Keratinocyte (primary cell): ENCODE results near the gene TMEM184A. TPM values are rescaled to one million over a fixed set of nuclear protein-coding genes. Genes with fewer than 3 reads are reported as not detected.

Source experiments
- DNase-seq: peaks from one replicate; pipeline ENCODE4 v3.0.0-alpha.2; 2011; ENCODE audit warnings: low read depth, missing footprints, low spot score
- FAIRE-seq: peaks from 2 replicates; lab custom pipeline; 2011; peaks lifted over from hg19 to GRCh38; lab: Jason Lieb, UNC
- H2AFZ ChIP-seq: 2 replicates; pipeline ENCODE4 v1.6.0; 2012; ENCODE audit warnings: low read length, control low read depth, inconsistent platforms; ENCODE audit not compliant: control insufficient read depth
- H3K27ac ChIP-seq: 2 replicates; pipeline ENCODE4 v1.5.1; 2011; ENCODE audit warnings: low read length; ENCODE audit not compliant: control insufficient read depth, insufficient read depth
- H3K27me3 ChIP-seq: 3 replicates; pipeline ENCODE4 v1.6.0; 2011; ENCODE audit warnings: low read length; ENCODE audit not compliant: control insufficient read depth, insufficient read depth; ENCODE audit errors: extremely low read depth
- H3K36me3 ChIP-seq, 2 experiments: 2 replicates in 1 of 2; 3 replicates in 1 of 2; pipeline ENCODE4 v1.5.1; 2011; ENCODE audit warnings: low read length in 2 of 2, mild to moderate bottlenecking in 1 of 2; ENCODE audit not compliant: control insufficient read depth in 2 of 2, insufficient read depth in 2 of 2; ENCODE audit errors: extremely low read depth in 1 of 2
- H3K4me1 ChIP-seq: 3 replicates; pipeline ENCODE4 v1.5.1; 2011; ENCODE audit warnings: low read length; ENCODE audit not compliant: control insufficient read depth, insufficient read depth; ENCODE audit errors: extremely low read depth
- H3K4me2 ChIP-seq: 3 replicates; pipeline ENCODE4 v1.6.0; 2011; ENCODE audit warnings: low read depth, low read length; ENCODE audit not compliant: control insufficient read depth, insufficient read depth; ENCODE audit errors: extremely low read depth
- H3K4me3 ChIP-seq, 3 experiments: fragments of 200-600 bp in 1 of 3; sonication (generic) in 1 of 3; 2 replicates in 2 of 3; 3 replicates in 1 of 3; pipeline ENCODE4 v1.5.1; 2011 to 2016; ENCODE audit warnings: low read length in 3 of 3, mild to moderate bottlenecking in 3 of 3, control low read depth in 2 of 3, inconsistent platforms in 1 of 3, low read depth in 1 of 3, mixed read lengths in 1 of 3, mixed run types in 1 of 3, moderate library complexity in 1 of 3; ENCODE audit not compliant: control insufficient read depth in 2 of 3, insufficient read depth in 2 of 3; ENCODE audit errors: extremely low read depth in 1 of 3
- H3K79me2 ChIP-seq: 2 replicates; pipeline ENCODE4 v1.6.0; 2012; ENCODE audit warnings: low read length; ENCODE audit not compliant: control insufficient read depth, insufficient read depth
- H3K9ac ChIP-seq: 3 replicates; pipeline ENCODE4 v1.6.0; 2011; ENCODE audit warnings: low read length; ENCODE audit not compliant: control insufficient read depth, insufficient read depth; ENCODE audit errors: extremely low read depth
- H3K9me1 ChIP-seq: 3 replicates; pipeline ENCODE4 v1.6.0; 2011; ENCODE audit warnings: low read length; ENCODE audit not compliant: control insufficient read depth, insufficient read depth; ENCODE audit errors: extremely low read depth
- H3K9me3 ChIP-seq: 2 replicates; pipeline ENCODE4 v1.5.1; 2012; ENCODE audit warnings: low read depth, low read length; ENCODE audit not compliant: control insufficient read depth
- H4K20me1 ChIP-seq: 3 replicates; pipeline ENCODE4 v1.6.0; 2011; ENCODE audit warnings: low read length; ENCODE audit not compliant: control insufficient read depth, insufficient read depth; ENCODE audit errors: extremely low read depth
- EZH2 ChIP-seq: IDR thresholded peaks from one replicate; pipeline ENCODE4 v1.6.1; 2012; ENCODE audit warnings: inconsistent platforms, mild to moderate bottlenecking, low read length, moderate library complexity
- dilution Hi-C: fragments of 300-500 bp; cut with MboI; formaldehyde crosslinking; loops from one replicate; pipeline ENCODE4 v1.7.0; 2020; ENCODE audit warnings: low sequenced_read_pairs; ENCODE audit not compliant: extremely low pct_ligation_motif_present
- polyA plus RNA-seq, 5 experiments: library from polyadenylated mRNA; depleted of rRNA in 3 of 5; stranded (reverse) in 3 of 5; stranded (forward) in 1 of 5; unstranded in 1 of 5; fragments of >200 nt; gene quantifications; 1 replicate in 1 of 5; 2 replicates in 3 of 5; 3 replicates in 1 of 5; pipeline versions ENCODE4 v1.2.1 to v1.2.3, GENCODE V29; 2011 to 2012; ENCODE audit warnings: missing spikeins in 2 of 5, low read depth in 1 of 5, low replicate concordance in 1 of 5
- TF ChIP-seq, protein P1 (sequence below), 3 experiments: IDR thresholded peaks in 1 of 3; conservative IDR thresholded peaks in 1 of 3; optimal IDR thresholded peaks in 1 of 3; 2 replicates in 2 of 3; 3 replicates in 1 of 3; pipeline versions ENCODE3 to v1.5.1; 2011; ENCODE audit warnings: low read length in 3 of 3, mild to moderate bottlenecking in 3 of 3, moderate library complexity in 2 of 3, control low read depth in 1 of 3, inconsistent platforms in 1 of 3; ENCODE audit not compliant: insufficient read depth in 2 of 3; ENCODE audit errors: extremely low read depth in 1 of 3

Gene TMEM184A
- polyA plus RNA-seq, 1 donor (not counting 4 experiments of a cell fraction or from before 2014, with no cell fraction given): 2.9 TPM

DNA sequence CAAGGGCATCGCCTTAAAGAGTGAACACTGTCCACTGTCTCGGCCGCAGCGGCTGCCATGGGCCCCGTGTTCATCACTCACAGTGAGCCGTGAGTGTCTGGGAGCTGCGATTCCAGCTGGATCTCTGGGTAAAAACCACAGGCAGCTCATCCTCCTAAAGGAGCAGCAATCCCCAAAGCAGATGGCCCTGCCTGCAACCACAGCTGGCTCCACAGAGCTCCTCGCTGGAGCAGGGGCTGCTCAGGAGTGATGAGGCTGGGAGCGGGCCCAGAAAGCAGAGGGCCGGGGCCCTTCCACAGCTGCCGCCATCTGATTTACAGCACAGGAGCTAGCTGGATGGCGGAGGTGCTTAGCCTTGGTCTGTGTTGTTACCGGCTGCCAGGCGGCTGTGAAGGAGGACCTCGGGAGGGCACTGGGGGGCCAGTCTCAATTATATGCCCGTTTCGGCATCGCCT is 6.6 kb upstream of the TMEM184A start:
- H4K20me1 ChIP-seq: no peaks in the 10 kb centered on the region
- TF ChIP-seq, protein P1, sequence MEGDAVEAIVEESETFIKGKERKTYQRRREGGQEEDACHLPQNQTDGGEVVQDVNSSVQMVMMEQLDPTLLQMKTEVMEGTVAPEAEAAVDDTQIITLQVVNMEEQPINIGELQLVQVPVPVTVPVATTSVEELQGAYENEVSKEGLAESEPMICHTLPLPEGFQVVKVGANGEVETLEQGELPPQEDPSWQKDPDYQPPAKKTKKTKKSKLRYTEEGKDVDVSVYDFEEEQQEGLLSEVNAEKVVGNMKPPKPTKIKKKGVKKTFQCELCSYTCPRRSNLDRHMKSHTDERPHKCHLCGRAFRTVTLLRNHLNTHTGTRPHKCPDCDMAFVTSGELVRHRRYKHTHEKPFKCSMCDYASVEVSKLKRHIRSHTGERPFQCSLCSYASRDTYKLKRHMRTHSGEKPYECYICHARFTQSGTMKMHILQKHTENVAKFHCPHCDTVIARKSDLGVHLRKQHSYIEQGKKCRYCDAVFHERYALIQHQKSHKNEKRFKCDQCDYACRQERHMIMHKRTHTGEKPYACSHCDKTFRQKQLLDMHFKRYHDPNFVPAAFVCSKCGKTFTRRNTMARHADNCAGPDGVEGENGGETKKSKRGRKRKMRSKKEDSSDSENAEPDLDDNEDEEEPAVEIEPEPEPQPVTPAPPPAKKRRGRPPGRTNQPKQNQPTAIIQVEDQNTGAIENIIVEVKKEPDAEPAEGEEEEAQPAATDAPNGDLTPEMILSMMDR (optimal IDR thresholded peaks at IDR 0.05 in 1 of 3, IDR thresholded peaks at IDR 0.05 in 1 of 3, conservative IDR thresholded peaks at IDR 0.05 in 1 of 3; ENCODE audit: extremely low read depth in 1 of 3, insufficient read depth in 2 of 3, low read length in 3 of 3): no peak
- no peak for TF ChIP-seq EZH2
- H2AFZ ChIP-seq: no peak overlapping the region
- H3K4me3 ChIP-seq: no peak overlapping the region
- H3K36me3 ChIP-seq: peaks cover 1 to 14% of the 10 kb centered on the region in 2 experiments
- H3K79me2 ChIP-seq: no peaks in the 10 kb centered on the region
- H3K9ac ChIP-seq: no peak overlapping the region
- H3K9me1 ChIP-seq: no peaks in the 10 kb centered on the region
- H3K27ac ChIP-seq: no peak overlapping the region
- H3K4me2 ChIP-seq: no peak overlapping the region
- DNase-seq (no peak), FAIRE-seq (no peak)
- no peaks in the 10 kb centered on the region for H3K9me3 ChIP-seq
- H3K4me1 ChIP-seq: peaks cover 42% of the 10 kb centered on the region
- dilution Hi-C loops: no loop called here
- H3K27me3 ChIP-seq: no peaks in the 10 kb centered on the region

DNA sequence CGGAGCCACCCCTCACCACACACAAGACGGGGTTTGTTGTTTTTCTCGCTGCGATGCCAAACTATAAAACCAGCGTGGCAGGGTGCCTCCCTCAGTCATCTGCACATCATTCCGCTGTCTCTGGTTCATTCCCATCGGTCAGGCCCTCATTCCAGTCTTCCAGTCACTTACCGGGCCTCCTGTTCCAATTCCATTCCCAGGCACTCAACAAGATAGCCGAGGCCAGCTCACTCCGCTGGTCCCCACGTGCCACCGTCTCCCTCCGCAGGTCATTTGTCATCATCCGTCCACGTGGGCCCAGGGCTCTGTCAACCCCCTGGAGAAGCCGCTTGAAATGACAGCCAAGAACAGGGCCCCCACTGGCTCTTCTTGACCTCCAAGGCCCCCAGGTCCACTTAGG is 6.1 kb upstream of the TMEM184A start:
- DNase-seq (no peak), FAIRE-seq (no peak)
- Histone ChIP-seq H3K27me3 (no peaks in the 10 kb centered on the region), H3K4me2 (no peak overlapping the region), H4K20me1 (no peaks in the 10 kb centered on the region), H3K9me1 (no peaks in the 10 kb centered on the region), H2AFZ (no peak overlapping the region), H3K36me3 (peaks cover 1 to 13% of the 10 kb centered on the region in 2 experiments), H3K4me3 (no peak overlapping the region), H3K79me2 (no peaks in the 10 kb centered on the region), H3K27ac (no peak overlapping the region), H3K4me1 (peaks cover 37% of the 10 kb centered on the region), H3K9ac (no peak overlapping the region), H3K9me3 (no peaks in the 10 kb centered on the region)
- dilution Hi-C loops: no loop called here
- no peak for TF ChIP-seq EZH2
- TF ChIP-seq, protein P1 (optimal IDR thresholded peaks at IDR 0.05 in 1 of 3, IDR thresholded peaks at IDR 0.05 in 1 of 3, conservative IDR thresholded peaks at IDR 0.05 in 1 of 3; ENCODE audit: extremely low read depth in 1 of 3, insufficient read depth in 2 of 3, low read length in 3 of 3): no peak
